Suprapubic skin (tissue), 4 donors: ENCODE results near the gene SLC25A10.

Source experiments
- CTCF ChIP-seq, 2 donors: fragments of 200-600 bp in 1 of 2; fragments of 450-650 bp in 1 of 2; sonication (generic) in 1 of 2; IDR thresholded peaks; one replicate each; pipeline ENCODE4 v1.5.1; 2016 to 2019; ENCODE audit warnings: antibody characterized with exemption in 2 of 2, mild to moderate bottlenecking in 1 of 2, moderate library complexity in 1 of 2
- EP300 ChIP-seq: sonication (generic); formaldehyde crosslinking; IDR thresholded peaks from one replicate; pipeline ENCODE4 v1.6.1; 2017; ENCODE audit warnings: antibody characterized with exemption
- POLR2A ChIP-seq, 2 donors: fragments of 450-650 bp; IDR thresholded peaks; one replicate each; pipeline ENCODE4 v1.6.1; 2017; ENCODE audit warnings: antibody characterized with exemption in 2 of 2, mild to moderate bottlenecking in 2 of 2, moderate library complexity in 2 of 2
- POLR2AphosphoS5 ChIP-seq, 3 donors: sonication (generic); formaldehyde crosslinking; IDR thresholded peaks; one replicate each; pipeline ENCODE4 v1.6.1; 2017; ENCODE audit warnings: antibody characterized with exemption in 3 of 3

- no peak for TF ChIP-seq CTCF (IDR thresholded peaks at IDR 0.05)
- TF ChIP-seq POLR2A (IDR thresholded peaks at IDR 0.05): no peak
- no peak for TF ChIP-seq EP300
- peak in 1 of 3 donors; percentile 1 for TF ChIP-seq POLR2AphosphoS5 (IDR thresholded peaks at IDR 0.05)
Observed at GRCh38 chr17:81723651-81724209, 11.6 kb downstream of the SLC25A10 start.
